ENCODE results near the gene PSMD9.

PSMD9 gene

GRCh38 chr12:121905746-121906145 is 17.2 kb downstream of the PSMD9 start:
- no peak overlapping the region for H3K9ac ChIP-seq (ENCODE audit: low read length)
- no peak overlapping the region for H3K27ac ChIP-seq (ENCODE audit: low read depth, low read length)
- H3F3A ChIP-seq (ENCODE audit: insufficient read depth), result no peaks in the 10 kb centered on the region
- H3K36me3 ChIP-seq (ENCODE audit: low read length), result peaks cover 4% of the 10 kb centered on the region; the same call in 1 of the 2 replicates
- H2AFZ ChIP-seq (ENCODE audit: low read depth, low read length, severe bottlenecking), result no peak overlapping the region
- H3K4me3 ChIP-seq (ENCODE audit: insufficient read depth, low read length, poor library complexity, severe bottlenecking), result no peak overlapping the region
- no peak overlapping the region for H3K4me2 ChIP-seq (ENCODE audit: low read depth, low read length, poor library complexity, severe bottlenecking)
- no peaks in the 10 kb centered on the region for H3K9me3 ChIP-seq (ENCODE audit: insufficient read depth, low read length)
- H3K27me3 ChIP-seq (ENCODE audit: low read length), result no peaks in the 10 kb centered on the region
- no peaks in the 10 kb centered on the region for H4K20me1 ChIP-seq (ENCODE audit: low read depth, low read length)
- H3K79me2 ChIP-seq (ENCODE audit: insufficient read depth, low read length), result peaks cover 7% of the 10 kb centered on the region; the same call in 1 of the 2 replicates
- no peaks in the 10 kb centered on the region for H3K9me2 ChIP-seq (replicated peaks; ENCODE audit: insufficient read depth, low read length)
- TF ChIP-seq EZH2phosphoT487 (conservative IDR thresholded peaks at IDR 0.05; ENCODE audit: low read length), result no peak
- TF ChIP-seq, protein P1, sequence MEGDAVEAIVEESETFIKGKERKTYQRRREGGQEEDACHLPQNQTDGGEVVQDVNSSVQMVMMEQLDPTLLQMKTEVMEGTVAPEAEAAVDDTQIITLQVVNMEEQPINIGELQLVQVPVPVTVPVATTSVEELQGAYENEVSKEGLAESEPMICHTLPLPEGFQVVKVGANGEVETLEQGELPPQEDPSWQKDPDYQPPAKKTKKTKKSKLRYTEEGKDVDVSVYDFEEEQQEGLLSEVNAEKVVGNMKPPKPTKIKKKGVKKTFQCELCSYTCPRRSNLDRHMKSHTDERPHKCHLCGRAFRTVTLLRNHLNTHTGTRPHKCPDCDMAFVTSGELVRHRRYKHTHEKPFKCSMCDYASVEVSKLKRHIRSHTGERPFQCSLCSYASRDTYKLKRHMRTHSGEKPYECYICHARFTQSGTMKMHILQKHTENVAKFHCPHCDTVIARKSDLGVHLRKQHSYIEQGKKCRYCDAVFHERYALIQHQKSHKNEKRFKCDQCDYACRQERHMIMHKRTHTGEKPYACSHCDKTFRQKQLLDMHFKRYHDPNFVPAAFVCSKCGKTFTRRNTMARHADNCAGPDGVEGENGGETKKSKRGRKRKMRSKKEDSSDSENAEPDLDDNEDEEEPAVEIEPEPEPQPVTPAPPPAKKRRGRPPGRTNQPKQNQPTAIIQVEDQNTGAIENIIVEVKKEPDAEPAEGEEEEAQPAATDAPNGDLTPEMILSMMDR (IDR thresholded peaks at IDR 0.05; ENCODE audit: insufficient read depth, low read length, poor library complexity, severe bottlenecking), result no peak

DNA sequence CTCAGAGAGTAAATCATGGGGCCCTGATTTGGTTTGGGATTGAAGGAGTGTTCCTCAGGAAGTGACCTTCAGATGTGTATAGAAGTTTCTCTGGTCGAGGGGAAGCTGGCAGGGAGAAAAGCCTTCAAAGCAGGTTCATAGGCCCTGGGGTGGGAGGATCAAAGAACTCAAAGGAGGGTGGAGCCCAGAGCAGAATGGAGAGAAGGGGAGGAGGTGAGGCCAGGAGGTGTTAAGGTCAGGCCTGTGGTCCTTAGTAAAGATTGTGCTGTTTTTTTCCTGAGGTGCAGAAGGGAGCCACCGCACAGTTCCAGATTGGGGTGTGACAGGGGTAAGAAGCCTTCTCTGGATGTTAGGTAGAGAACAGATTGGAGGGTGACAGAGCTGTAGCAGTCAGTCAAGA is 20.1 kb downstream of the PSMD9 start:
- Histone ChIP-seq H4K20me1 (ENCODE audit: low read depth, low read length) (no peaks in the 10 kb centered on the region), H3K4me3 (ENCODE audit: insufficient read depth, low read length, poor library complexity, severe bottlenecking) (no peak overlapping the region), H3K36me3 (ENCODE audit: low read length) (no peaks in the 10 kb centered on the region), H3F3A (ENCODE audit: insufficient read depth) (no peaks in the 10 kb centered on the region), H3K79me2 (ENCODE audit: insufficient read depth, low read length) (peaks cover 7% of the 10 kb centered on the region; the same call in 1 of the 2 replicates), H2AFZ (ENCODE audit: low read depth, low read length, severe bottlenecking) (no peak overlapping the region), H3K27ac (ENCODE audit: low read depth, low read length) (no peak overlapping the region), H3K9me2 (replicated peaks; ENCODE audit: insufficient read depth, low read length) (no peaks in the 10 kb centered on the region), H3K27me3 (ENCODE audit: low read length) (no peaks in the 10 kb centered on the region), H3K9me3 (ENCODE audit: insufficient read depth, low read length) (no peaks in the 10 kb centered on the region), H3K4me2 (ENCODE audit: low read depth, low read length, poor library complexity, severe bottlenecking) (no peak overlapping the region), H3K9ac (ENCODE audit: low read length) (no peak overlapping the region)
- TF ChIP-seq, protein P1 (IDR thresholded peaks at IDR 0.05; ENCODE audit: insufficient read depth, low read length, poor library complexity, severe bottlenecking), result no peak
- no peak for TF ChIP-seq EZH2phosphoT487 (conservative IDR thresholded peaks at IDR 0.05; ENCODE audit: low read length)

GRCh38 chr12:121911824-121912585 is 23.4 kb downstream of the PSMD9 start:
- H3K9ac ChIP-seq (ENCODE audit: low read length), result no peak overlapping the region
- H3K27me3 ChIP-seq (ENCODE audit: low read length), result no peaks in the 10 kb centered on the region
- H3K79me2 ChIP-seq (ENCODE audit: insufficient read depth, low read length), result peaks cover 7% of the 10 kb centered on the region; the same call in 1 of the 2 replicates
- H3K27ac ChIP-seq (ENCODE audit: low read depth, low read length), result no peak overlapping the region
- H3K4me3 ChIP-seq (ENCODE audit: insufficient read depth, low read length, poor library complexity, severe bottlenecking), result no peak overlapping the region
- H4K20me1 ChIP-seq (ENCODE audit: low read depth, low read length), result no peaks in the 10 kb centered on the region
- H3K9me2 ChIP-seq (replicated peaks; ENCODE audit: insufficient read depth, low read length), result no peaks in the 10 kb centered on the region
- H3K36me3 ChIP-seq (ENCODE audit: low read length), result no peaks in the 10 kb centered on the region
- H3K9me3 ChIP-seq (ENCODE audit: insufficient read depth, low read length), result no peaks in the 10 kb centered on the region
- TF ChIP-seq, protein P1 (IDR thresholded peaks at IDR 0.05; ENCODE audit: insufficient read depth, low read length, poor library complexity, severe bottlenecking), result no peak
- no peak for TF ChIP-seq EZH2phosphoT487 (conservative IDR thresholded peaks at IDR 0.05; ENCODE audit: low read length)
- peaks cover 14% of the 10 kb centered on the region for H3F3A ChIP-seq (ENCODE audit: insufficient read depth)
- H3K4me2 ChIP-seq (ENCODE audit: low read depth, low read length, poor library complexity, severe bottlenecking), result no peak overlapping the region
- H2AFZ ChIP-seq (ENCODE audit: low read depth, low read length, severe bottlenecking), result no peak overlapping the region

Measured in SU-DHL-6 (cell line).